Esophagus muscularis mucosa (tissue), 4 donors: Measurements from ENCODE around the gene CDK4. TPM values are rescaled to one million over a fixed set of nuclear protein-coding genes. Genes with fewer than 3 reads are reported as not detected.
A peak's percentile ranks its signal among the peaks of the same experiment; 100 is the strongest.

ENCODE experiments used
- DNase-seq: peaks from one replicate; pipeline ENCODE4 v3.0.0-alpha.2; 2017; ENCODE audit errors: extremely low spot score
- H3K27ac ChIP-seq, 4 donors: fragments of 200-600 bp; sonication (generic); replicated peaks in 1 of 4; 1 replicate in 3 of 4; 2 replicates in 1 of 4; pipeline ENCODE4 v1.5.1; 2016 to 2019; ENCODE audit warnings: mild to moderate bottlenecking in 1 of 4
- H3K27me3 ChIP-seq, 4 donors: fragments of 200-600 bp; sonication (generic); one replicate each; pipeline versions ENCODE4 v1.5.1 to v1.6.0; 2016 to 2019
- H3K36me3 ChIP-seq, 4 donors: fragments of 200-600 bp; sonication (generic); one replicate each; pipeline ENCODE4 v1.5.1; 2016 to 2019
- H3K4me1 ChIP-seq, 4 donors: fragments of 200-600 bp; sonication (generic); one replicate each; pipeline ENCODE4 v1.5.1; 2016 to 2019
- H3K4me3 ChIP-seq, 4 donors: fragments of 200-600 bp; sonication (generic); 1 replicate in 2 of 4; 2 replicates in 2 of 4; pipeline ENCODE4 v1.5.1; 2016 to 2019; ENCODE audit warnings: mild to moderate bottlenecking in 4 of 4, moderate library complexity in 1 of 4
- H3K9me3 ChIP-seq, 4 donors: fragments of 200-600 bp; sonication (generic); 1 replicate in 3 of 4; 2 replicates in 1 of 4; pipeline ENCODE4 v1.5.1; 2016 to 2019
- EP300 ChIP-seq: sonication (generic); formaldehyde crosslinking; IDR thresholded peaks from one replicate; pipeline ENCODE4 v1.6.1; 2017; ENCODE audit warnings: antibody characterized with exemption
- POLR2A ChIP-seq: fragments of 450-650 bp; IDR thresholded peaks from one replicate; pipeline ENCODE4 v1.6.1; 2017; ENCODE audit warnings: antibody characterized with exemption, moderate library complexity, mild to moderate bottlenecking, low read depth
- POLR2AphosphoS5 ChIP-seq, 2 donors: sonication (generic); formaldehyde crosslinking; IDR thresholded peaks; one replicate each; pipeline ENCODE4 v1.6.1; 2017; ENCODE audit warnings: antibody characterized with exemption in 2 of 2
- WGBS: methylation state at CpG from one replicate; pipeline ENCODE4 v1.1.5; 2018; 5-methylcytosine and 5-hydroxymethylcytosine counted together
- intact Hi-C: fragments of 100-400 bp; cut with DNase I; formaldehyde crosslinking; loops from one replicate; pipeline ENCODE4 v1.15.1; 2023
- total RNA-seq, 4 donors: library from RNA; depleted of rRNA; stranded (reverse); fragments of >200 nt; gene quantifications; one replicate each; pipeline versions ENCODE4 v1.1.0 to v1.2.1, GENCODE V29; 2016
- TF ChIP-seq, protein P1 (sequence below), 3 experiments: fragments of 200-600 bp in 2 of 3; fragments of 450-650 bp in 1 of 3; sonication (generic) in 2 of 3; IDR thresholded peaks; one replicate each; pipeline ENCODE4 v1.5.1; 2017 to 2019; ENCODE audit warnings: antibody characterized with exemption in 3 of 3, mild to moderate bottlenecking in 2 of 3, moderate library complexity in 1 of 3

Gene CDK4
- total RNA-seq, 4 donors from 2014 or later = 43.6 to 85.7 (median 71.3) TPM

DNA sequence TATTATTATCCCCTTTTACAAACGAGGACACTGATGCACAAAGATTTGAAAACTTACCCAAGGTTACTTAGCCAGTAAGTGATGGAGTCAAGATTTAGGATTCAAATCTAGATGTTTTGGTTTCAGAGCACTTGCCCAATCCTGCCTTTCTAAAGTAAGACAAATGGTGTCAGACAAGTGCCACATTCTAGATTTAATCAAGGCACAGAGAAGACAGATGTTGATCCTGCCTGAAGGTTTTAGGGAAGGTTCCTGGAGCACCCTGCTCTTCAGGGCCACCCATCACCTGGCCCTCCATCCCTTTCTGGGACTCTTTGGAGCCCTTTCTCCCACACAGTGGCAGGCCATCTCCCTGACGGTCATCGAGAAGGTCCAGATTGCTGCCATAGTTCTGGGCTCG, 5.7 kb upstream of the CDK4 start:
- Histone ChIP-seq H3K4me1 (peaks cover 16 to 41% (median 28%) of the 10 kb centered on the region in 4 donors), H3K27ac (no peak overlapping the region), H3K27me3 (peaks cover 0 to 18% (median 7%) of the 10 kb centered on the region in 4 donors), H3K9me3 (no peaks in the 10 kb centered on the region), H3K4me3 (no peak overlapping the region), H3K36me3 (peaks cover 0 to 27% (median 16%) of the 10 kb centered on the region in 4 donors)
- TF ChIP-seq POLR2A (no peak), POLR2AphosphoS5 (IDR thresholded peaks at IDR 0.05) (no peak), EP300 (no peak)
- TF ChIP-seq, protein P1, sequence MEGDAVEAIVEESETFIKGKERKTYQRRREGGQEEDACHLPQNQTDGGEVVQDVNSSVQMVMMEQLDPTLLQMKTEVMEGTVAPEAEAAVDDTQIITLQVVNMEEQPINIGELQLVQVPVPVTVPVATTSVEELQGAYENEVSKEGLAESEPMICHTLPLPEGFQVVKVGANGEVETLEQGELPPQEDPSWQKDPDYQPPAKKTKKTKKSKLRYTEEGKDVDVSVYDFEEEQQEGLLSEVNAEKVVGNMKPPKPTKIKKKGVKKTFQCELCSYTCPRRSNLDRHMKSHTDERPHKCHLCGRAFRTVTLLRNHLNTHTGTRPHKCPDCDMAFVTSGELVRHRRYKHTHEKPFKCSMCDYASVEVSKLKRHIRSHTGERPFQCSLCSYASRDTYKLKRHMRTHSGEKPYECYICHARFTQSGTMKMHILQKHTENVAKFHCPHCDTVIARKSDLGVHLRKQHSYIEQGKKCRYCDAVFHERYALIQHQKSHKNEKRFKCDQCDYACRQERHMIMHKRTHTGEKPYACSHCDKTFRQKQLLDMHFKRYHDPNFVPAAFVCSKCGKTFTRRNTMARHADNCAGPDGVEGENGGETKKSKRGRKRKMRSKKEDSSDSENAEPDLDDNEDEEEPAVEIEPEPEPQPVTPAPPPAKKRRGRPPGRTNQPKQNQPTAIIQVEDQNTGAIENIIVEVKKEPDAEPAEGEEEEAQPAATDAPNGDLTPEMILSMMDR (IDR thresholded peaks at IDR 0.05) = no peak
- 96% methylated on average over 4 of the region's 4 CpGs for WGBS
- DNase-seq = no peak
- intact Hi-C loops = no loop called here

DNA sequence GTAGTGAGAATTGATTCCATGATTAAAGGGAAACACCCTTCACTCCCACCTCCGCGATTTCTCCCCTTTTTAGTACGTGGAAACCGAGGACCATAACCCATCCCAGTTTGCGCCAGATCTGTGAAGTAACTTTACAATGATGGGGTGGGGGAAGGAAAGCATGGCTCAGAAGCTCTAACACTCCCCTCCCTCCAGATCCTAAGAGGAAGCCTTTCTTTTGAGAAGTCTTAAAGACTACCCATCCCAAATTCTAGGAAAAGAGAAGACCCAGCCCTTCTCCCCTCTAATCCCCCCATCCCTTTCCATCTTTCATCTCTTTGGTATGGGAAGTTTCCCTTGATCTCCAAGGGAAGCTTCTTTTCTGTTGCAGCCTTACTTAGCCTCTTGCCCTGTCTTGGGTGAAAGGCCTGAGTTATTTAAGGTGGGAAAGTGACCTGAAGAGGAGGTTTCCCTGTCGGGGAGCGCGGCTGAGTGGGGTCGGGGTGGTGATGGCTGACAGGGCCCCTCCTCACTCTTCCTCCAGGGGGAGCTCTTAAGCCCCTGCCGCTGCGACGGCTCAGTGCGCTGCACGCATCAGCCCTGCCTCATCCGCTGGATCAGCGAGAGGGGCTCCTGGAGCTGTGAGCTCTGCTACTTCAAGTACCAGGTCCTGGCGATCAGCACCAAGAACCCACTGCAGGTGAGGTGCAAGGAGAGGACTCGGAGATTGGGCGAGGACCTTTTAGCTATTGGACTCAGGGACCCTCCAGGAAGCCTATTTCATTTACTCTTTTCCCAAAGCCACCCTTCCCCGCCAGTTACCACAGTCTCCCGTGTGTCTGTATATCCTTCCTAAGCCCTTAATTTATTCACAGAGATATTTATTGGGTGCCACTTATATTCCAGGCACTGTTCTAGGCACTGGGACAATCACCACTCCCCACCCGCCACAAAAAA, 4.6 kb upstream of the CDK4 start:
- intact Hi-C loops = no loop called here
- H3K4me3 ChIP-seq = peak overlapping the region; percentile 74 to 91 (median 86)

DNA sequence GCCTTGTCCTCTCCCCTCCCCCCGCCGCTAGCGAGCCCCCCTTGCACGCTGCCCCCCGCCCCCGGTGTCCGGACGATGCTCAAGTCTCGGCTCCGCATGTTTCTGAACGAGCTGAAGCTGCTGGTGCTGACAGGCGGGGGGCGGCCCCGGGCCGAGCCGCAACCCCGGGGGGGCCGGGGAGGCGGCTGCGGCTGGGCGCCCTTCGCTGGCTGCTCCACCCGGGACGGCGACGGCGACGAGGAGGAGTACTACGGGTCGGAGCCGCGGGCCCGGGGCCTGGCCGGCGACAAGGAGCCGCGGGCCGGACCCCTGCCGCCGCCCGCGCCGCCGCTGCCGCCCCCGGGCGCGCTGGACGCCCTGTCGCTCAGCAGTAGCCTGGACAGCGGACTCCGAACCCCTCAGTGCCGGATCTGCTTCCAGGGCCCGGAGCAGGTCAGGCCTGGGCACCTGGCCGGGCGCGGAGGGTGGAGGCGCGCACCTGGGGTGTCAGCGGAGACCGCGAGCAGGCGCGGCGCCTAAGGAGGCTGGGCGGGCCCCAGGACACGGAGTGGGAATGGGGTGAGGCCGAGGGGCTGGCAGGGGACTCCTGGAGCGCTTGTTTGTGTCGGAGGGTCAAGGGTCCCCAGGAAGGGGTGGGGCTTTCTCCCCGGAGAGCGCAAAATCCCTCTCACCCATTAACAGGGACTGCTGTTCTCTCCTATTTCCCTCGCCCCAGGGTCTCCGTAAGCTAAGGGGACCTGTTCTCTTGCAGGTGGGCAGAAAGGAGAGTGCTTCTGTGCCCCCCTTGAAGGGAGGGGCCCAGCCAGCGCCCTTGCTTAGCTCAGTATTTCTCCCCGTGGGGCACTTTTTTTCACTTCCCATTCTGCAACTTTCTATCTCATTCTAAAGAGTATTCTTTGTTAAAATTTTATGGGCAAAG, 3.6 kb upstream of the CDK4 start:
- Histone ChIP-seq H3K4me1 (peaks cover 25 to 58% (median 41%) of the 10 kb centered on the region in 4 donors), H3K36me3 (peaks cover 0 to 21% (median 18%) of the 10 kb centered on the region in 4 donors), H3K4me3 (peak overlapping the region; percentile 74 to 91 (median 86)), H3K27ac (peak overlapping the region; percentile 65 to 74 (median 72)), H3K27me3 (no peaks in the 10 kb centered on the region), H3K9me3 (no peaks in the 10 kb centered on the region)
- no peak for DNase-seq
- TF ChIP-seq, protein P1 (IDR thresholded peaks at IDR 0.05) = no peak
- no peak for TF ChIP-seq POLR2AphosphoS5 (IDR thresholded peaks at IDR 0.05)
- no peak for TF ChIP-seq EP300
- TF ChIP-seq POLR2A = no peak
- intact Hi-C loops = no loop called here
- WGBS = 13% methylated on average over 6 of the region's 76 CpGs

More for the DNA sequence above, 4.6 kb upstream of the CDK4 start:
- no peak for TF ChIP-seq POLR2A
- TF ChIP-seq, protein P1 (IDR thresholded peaks at IDR 0.05) = peak; percentile 44 to 72 (median 49)
- Histone ChIP-seq H3K4me1 (peaks cover 16 to 48% (median 32%) of the 10 kb centered on the region in 4 donors), H3K27ac (peak overlapping the region in 2 of 4 donors; percentile 65 to 69), H3K36me3 (peaks cover 0 to 27% (median 16%) of the 10 kb centered on the region in 4 donors), H3K9me3 (no peaks in the 10 kb centered on the region), H3K27me3 (peaks cover 0 to 7% (median 3%) of the 10 kb centered on the region in 4 donors)
- no peak for DNase-seq
- 51% methylated on average over 22 of the region's 22 CpGs for whole genome bisulfite sequencing

DNA sequence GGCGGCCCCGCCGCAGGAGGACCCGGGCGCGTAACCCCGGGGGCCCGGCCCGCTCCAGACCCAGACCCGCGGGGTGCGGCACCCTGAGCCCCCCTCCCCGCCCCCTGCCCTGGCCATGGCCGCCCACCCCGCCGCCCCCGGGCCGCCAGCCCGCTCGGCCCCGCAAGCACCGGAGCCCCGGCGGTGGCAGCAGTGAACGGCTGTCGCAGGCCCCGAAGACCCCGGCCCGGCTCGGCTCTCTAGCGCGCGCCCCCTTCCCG, 3.0 kb upstream of the CDK4 start:
- no CpG with 5 or more reads among the region's 34 CpGs for WGBS
- peak overlapping the region; percentile 65 to 74 (median 72) for H3K27ac ChIP-seq
- intact Hi-C loops = no loop called here

More for the DNA sequence above, 3.0 kb upstream of the CDK4 start:
- no peak for DNase-seq
- Histone ChIP-seq H3K27me3 (no peaks in the 10 kb centered on the region), H3K4me3 (peak overlapping the region; percentile 74 to 91 (median 86)), H3K36me3 (peaks cover 5 to 27% (median 23%) of the 10 kb centered on the region in 4 donors), H3K4me1 (peaks cover 26 to 64% (median 44%) of the 10 kb centered on the region in 4 donors), H3K9me3 (no peaks in the 10 kb centered on the region)
- TF ChIP-seq POLR2A = no peak
- TF ChIP-seq POLR2AphosphoS5 (IDR thresholded peaks at IDR 0.05) = no peak
- no peak for TF ChIP-seq EP300
- TF ChIP-seq, protein P1 (IDR thresholded peaks at IDR 0.05) = no peak
